B cell (primary cell): Measurements from ENCODE around the gene NSUN6. TPM values are rescaled to one million over a fixed set of nuclear protein-coding genes. Genes with fewer than 3 reads are reported as not detected.

Experiments used
- ATAC-seq: fragments of 200-7000 bp; cut with Tn5 transposase; one replicate; pipeline ENCODE4 v1.10.0; 2021; ENCODE audit warnings: low read depth, mild to moderate bottlenecking, moderate number of reproducible peaks, moderate library complexity
- CTCF ChIA-PET: fragments of 350-600 bp; sonication (Branson Sonifier 250); formaldehyde crosslinking; loops from one replicate; lab custom pipeline; 2021; ENCODE audit warnings: antibody characterized with exemption, inconsistent platforms; lab: Charles Lee
- POLR2A ChIA-PET: fragments of 350-600 bp; sonication (Branson Sonifier 250); formaldehyde crosslinking; loops from one replicate; lab custom pipeline; 2021; ENCODE audit warnings: antibody characterized with exemption; lab: Charles Lee
- DNase-seq: peaks from one replicate; pipeline ENCODE4 v3.0.0; 2013
- H2AFZ ChIP-seq: 2 replicates; pipeline ENCODE4 v1.6.1; 2012; ENCODE audit warnings: mild to moderate bottlenecking, low read depth, low read length; ENCODE audit not compliant: insufficient read depth, poor library complexity, severe bottlenecking
- H3K27ac ChIP-seq, 2 donors: 1 replicate in 1 of 2; 2 replicates in 1 of 2; pipeline ENCODE4 v1.5.1; 2012 to 2013; ENCODE audit warnings: low read length in 2 of 2, mild to moderate bottlenecking in 2 of 2, moderate library complexity in 1 of 2
- H3K27me3 ChIP-seq, 4 experiments: fragments of 200-600 bp in 1 of 4; sonication (generic) in 1 of 4; replicated peaks in 1 of 4; 1 replicate in 2 of 4; 2 replicates in 2 of 4; pipeline versions ENCODE4 v1.6.1 to v1.7.0; 2013 to 2016; ENCODE audit warnings: low read length in 3 of 4, mild to moderate bottlenecking in 2 of 4, mixed read lengths in 1 of 4, moderate library complexity in 1 of 4; ENCODE audit not compliant: insufficient read depth in 4 of 4, control insufficient read depth in 3 of 4; ENCODE audit errors: control extremely low read depth in 1 of 4
- H3K36me3 ChIP-seq, 2 experiments: replicated peaks in 1 of 2; 1 replicate in 1 of 2; 2 replicates in 1 of 2; pipeline versions ENCODE4 v1.6.1 to v1.7.1; 2013; ENCODE audit warnings: low read length in 1 of 2; ENCODE audit not compliant: insufficient read depth in 2 of 2, control insufficient read depth in 1 of 2; ENCODE audit errors: control extremely low read depth in 1 of 2, extremely low read depth in 1 of 2
- H3K4me1 ChIP-seq, 2 donors: fragments of 200-600 bp in 1 of 2; sonication (generic) in 1 of 2; 1 replicate in 1 of 2; 2 replicates in 1 of 2; pipeline versions ENCODE4 v1.5.1 to v1.6.1; 2013 to 2017; ENCODE audit warnings: low read length in 2 of 2; ENCODE audit not compliant: control insufficient read depth in 2 of 2, insufficient read depth in 2 of 2
- H3K4me2 ChIP-seq: replicated peaks from 2 replicates; pipeline ENCODE3; 2012; ENCODE audit warnings: mild to moderate bottlenecking, low read depth, low read length; ENCODE audit not compliant: poor library complexity, severe bottlenecking
- H3K4me3 ChIP-seq, 5 experiments: fragments of 200-600 bp in 1 of 5; sonication (generic) in 1 of 5; 1 replicate in 3 of 5; 2 replicates in 2 of 5; pipeline versions ENCODE4 v1.5.1 to v1.7.0; 2011 to 2016; ENCODE audit warnings: low read length in 4 of 5, mild to moderate bottlenecking in 4 of 5, low read depth in 2 of 5, control low read depth in 1 of 5, moderate library complexity in 1 of 5; ENCODE audit not compliant: insufficient read depth in 1 of 5; ENCODE audit errors: control extremely low read depth in 1 of 5, extremely low read depth in 1 of 5
- H3K79me2 ChIP-seq: fragments of 200-600 bp; sonication (generic); one replicate; pipeline ENCODE4 v1.6.0; 2016; ENCODE audit warnings: low read length; ENCODE audit not compliant: control insufficient read depth, insufficient read depth
- H3K9ac ChIP-seq: fragments of 200-600 bp; sonication (generic); 2 replicates; pipeline ENCODE4 v1.6.1; 2017; ENCODE audit warnings: mild to moderate bottlenecking, low read length, moderate library complexity
- H3K9me3 ChIP-seq, 3 donors: one replicate each; pipeline versions ENCODE4 v1.6.1 to v1.7.1; 2013; ENCODE audit warnings: low read length in 2 of 3; ENCODE audit not compliant: control insufficient read depth in 2 of 3, insufficient read depth in 1 of 3; ENCODE audit errors: control extremely low read depth in 1 of 3
- H4K20me1 ChIP-seq: 2 replicates; pipeline ENCODE4 v1.6.0; 2012; ENCODE audit warnings: mild to moderate bottlenecking, low read length; ENCODE audit not compliant: insufficient read depth, control insufficient read depth, poor library complexity, severe bottlenecking
- H3K27ac Mint-ChIP-seq: one replicate; pipeline ENCODE4 v1.8.0; 2021; ENCODE audit warnings: mixed read lengths
- H3K27me3 Mint-ChIP-seq: one replicate; pipeline ENCODE4 v1.8.0; 2021; ENCODE audit warnings: mixed read lengths
- H3K4me1 Mint-ChIP-seq: one replicate; pipeline ENCODE4 v1.8.0; 2021; ENCODE audit warnings: mixed read lengths
- H3K4me3 Mint-ChIP-seq: one replicate; pipeline ENCODE4 v1.8.0; 2021; ENCODE audit warnings: mixed read lengths
- H3K9me3 Mint-ChIP-seq: one replicate; pipeline ENCODE4 v1.8.0; 2022; ENCODE audit warnings: mixed read lengths; ENCODE audit not compliant: insufficient read depth
- CTCF ChIP-seq: fragments of 200-600 bp; IDR thresholded peaks from one replicate; pipeline ENCODE4 v1.8.0; 2022; ENCODE audit warnings: antibody characterized with exemption, mild to moderate bottlenecking
- EZH2 ChIP-seq: IDR thresholded peaks from 2 replicates; pipeline ENCODE4 v1.6.1; 2012; ENCODE audit warnings: borderline replicate concordance, low read depth, mild to moderate bottlenecking, moderate library complexity, low read length; ENCODE audit not compliant: insufficient read depth, poor library complexity, severe bottlenecking
- WGBS: methylation state at CpG from one replicate; pipeline ENCODE4 v1.1.5; 2013; ENCODE audit warnings: missing lambda C conversion rate; ENCODE audit not compliant: insufficient coverage; 5-methylcytosine and 5-hydroxymethylcytosine counted together
- intact Hi-C: fragments of 100-400 bp; cut with micrococcal nuclease; formaldehyde crosslinking; loops from one replicate; pipeline ENCODE4 v1.10.0; 2022
- polyA plus RNA-seq: library from polyadenylated mRNA; depleted of rRNA; stranded (reverse); fragments of >200 nt; gene quantifications from 2 replicates; pipeline ENCODE4 v1.2.3, GENCODE V29; 2012
- total RNA-seq, 2 donors: library from RNA; stranded (reverse); fragments of 120-200 nt in 1 of 2; gene quantifications; 1 replicate in 1 of 2; 2 replicates in 1 of 2; pipeline versions ENCODE4 v1.2.3 to v1.2.4, GENCODE V29; 2013 to 2022

The NSUN6 gene
- total and polyA plus RNA-seq, 2 donors (not counting 1 experiment from before 2014, with no cell fraction given): 13.4 to 27.9 TPM

GRCh38 chr10:18681366-18681765 lies 30.0 kb upstream of the NSUN6 start:
- H3K9me3 ChIP-seq: no peaks in the 10 kb centered on the region
- no peak overlapping the region for H3K27ac ChIP-seq
- H3K79me2 ChIP-seq: no peaks in the 10 kb centered on the region
- H2AFZ ChIP-seq: no peak overlapping the region
- H3K4me1 ChIP-seq: no peaks in the 10 kb centered on the region
- intact Hi-C loops: no loop called here
- ChIA-PET CTCF (no interaction called here), POLR2A (no interaction called here)
- Mint-ChIP-seq H3K27me3 (no peaks in the 10 kb centered on the region), H3K27ac (no peak overlapping the region), H3K9me3 (no peaks in the 10 kb centered on the region), H3K4me3 (no peak overlapping the region), H3K4me1 (no peaks in the 10 kb centered on the region)
- no peak overlapping the region for H3K9ac ChIP-seq
- no CpG with 5 or more reads among the region's 2 CpGs for WGBS
- peaks cover 2 to 7% of the 10 kb centered on the region in 2 experiments for H3K36me3 ChIP-seq
- no peaks in the 10 kb centered on the region for H4K20me1 ChIP-seq
- no peak overlapping the region for H3K4me3 ChIP-seq
- no peak overlapping the region for H3K4me2 ChIP-seq
- H3K27me3 ChIP-seq: no peaks in the 10 kb centered on the region
- ATAC-seq: no peak
- no peak for DNase-seq
- TF ChIP-seq CTCF (no peak), EZH2 (no peak)

- H3K9me3 ChIP-seq: no peaks in the 10 kb centered on the region
- H2AFZ ChIP-seq: no peak overlapping the region
- POLR2A ChIA-PET: no interaction called here
- no peaks in the 10 kb centered on the region for H3K27me3 Mint-ChIP-seq
- CTCF ChIA-PET: no interaction called here
- no CpG with 5 or more reads among the region's 3 CpGs for WGBS
- no peaks in the 10 kb centered on the region for H3K4me1 ChIP-seq
- H3K4me3 ChIP-seq: no peak overlapping the region
- TF ChIP-seq EZH2: no peak
- no peak for TF ChIP-seq CTCF
- no peaks in the 10 kb centered on the region for H4K20me1 ChIP-seq
- H3K9ac ChIP-seq: no peak overlapping the region
- intact Hi-C loops: no loop called here
- H3K4me2 ChIP-seq: no peak overlapping the region
- DNase-seq: no peak
- no peaks in the 10 kb centered on the region for H3K9me3 Mint-ChIP-seq
- H3K79me2 ChIP-seq: no peaks in the 10 kb centered on the region
- no peaks in the 10 kb centered on the region for H3K27me3 ChIP-seq
- no peak overlapping the region for H3K27ac ChIP-seq
- no peak overlapping the region for H3K27ac Mint-ChIP-seq
- ATAC-seq: no peak
- H3K36me3 ChIP-seq: peaks cover 4 to 10% of the 10 kb centered on the region in 2 experiments
- no peak overlapping the region for H3K4me3 Mint-ChIP-seq
- no peaks in the 10 kb centered on the region for H3K4me1 Mint-ChIP-seq
These were observed 29.4 kb upstream of the NSUN6 start for GRCh38 chr10:18680754-18681153.
